Fibroblast of villous mesenchyme (primary cell): ENCODE results near the gene EYS. TPM values are rescaled to one million over a fixed set of nuclear protein-coding genes. Genes with fewer than 3 reads are reported as not detected.

Experiments
- DNase-seq: peaks from one replicate; pipeline ENCODE4 v3.0.0-alpha.2; 2010; ENCODE audit warnings: low read depth
- H3K4me3 ChIP-seq: 2 replicates; pipeline ENCODE4 v1.5.1; 2011; ENCODE audit warnings: low read depth, mild to moderate bottlenecking, low read length
- total RNA-seq: library from RNA; depleted of rRNA; stranded (reverse); fragments of >200 nt; gene quantifications from 2 replicates; pipeline ENCODE4 v1.2.3, GENCODE V29; 2012
- TF ChIP-seq, protein P1 (sequence below): IDR thresholded peaks from 2 replicates; pipeline ENCODE4 v1.5.1; 2012; ENCODE audit warnings: low read depth, mild to moderate bottlenecking, low read length; ENCODE audit not compliant: insufficient read depth

EYS gene
- total RNA-seq, 1 donor, result under 0.01 TPM

DNA sequence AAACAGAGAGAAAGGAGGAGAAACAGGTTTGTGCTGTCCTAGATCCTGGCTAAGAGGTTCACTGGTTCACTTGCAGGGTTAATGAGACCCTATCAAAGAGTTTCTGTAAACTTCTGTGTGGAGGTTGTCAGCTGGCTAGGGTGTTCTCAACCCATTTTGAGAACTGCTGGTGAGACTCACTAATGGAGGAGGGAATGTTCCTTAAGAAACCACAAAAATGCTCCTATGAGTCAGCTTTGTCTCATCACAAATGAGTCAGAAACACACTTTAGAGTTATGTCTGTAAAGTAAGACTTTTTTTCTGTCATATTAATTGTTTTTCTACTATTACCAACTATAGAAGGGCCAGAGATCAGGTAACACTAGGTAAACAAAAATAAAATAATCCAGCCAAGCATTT is 1187.0 kb downstream of the EYS start:
- TF ChIP-seq, protein P1, sequence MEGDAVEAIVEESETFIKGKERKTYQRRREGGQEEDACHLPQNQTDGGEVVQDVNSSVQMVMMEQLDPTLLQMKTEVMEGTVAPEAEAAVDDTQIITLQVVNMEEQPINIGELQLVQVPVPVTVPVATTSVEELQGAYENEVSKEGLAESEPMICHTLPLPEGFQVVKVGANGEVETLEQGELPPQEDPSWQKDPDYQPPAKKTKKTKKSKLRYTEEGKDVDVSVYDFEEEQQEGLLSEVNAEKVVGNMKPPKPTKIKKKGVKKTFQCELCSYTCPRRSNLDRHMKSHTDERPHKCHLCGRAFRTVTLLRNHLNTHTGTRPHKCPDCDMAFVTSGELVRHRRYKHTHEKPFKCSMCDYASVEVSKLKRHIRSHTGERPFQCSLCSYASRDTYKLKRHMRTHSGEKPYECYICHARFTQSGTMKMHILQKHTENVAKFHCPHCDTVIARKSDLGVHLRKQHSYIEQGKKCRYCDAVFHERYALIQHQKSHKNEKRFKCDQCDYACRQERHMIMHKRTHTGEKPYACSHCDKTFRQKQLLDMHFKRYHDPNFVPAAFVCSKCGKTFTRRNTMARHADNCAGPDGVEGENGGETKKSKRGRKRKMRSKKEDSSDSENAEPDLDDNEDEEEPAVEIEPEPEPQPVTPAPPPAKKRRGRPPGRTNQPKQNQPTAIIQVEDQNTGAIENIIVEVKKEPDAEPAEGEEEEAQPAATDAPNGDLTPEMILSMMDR, result no peak
- peak; percentile 96 for DNase-seq
- no peak overlapping the region for H3K4me3 ChIP-seq

DNA sequence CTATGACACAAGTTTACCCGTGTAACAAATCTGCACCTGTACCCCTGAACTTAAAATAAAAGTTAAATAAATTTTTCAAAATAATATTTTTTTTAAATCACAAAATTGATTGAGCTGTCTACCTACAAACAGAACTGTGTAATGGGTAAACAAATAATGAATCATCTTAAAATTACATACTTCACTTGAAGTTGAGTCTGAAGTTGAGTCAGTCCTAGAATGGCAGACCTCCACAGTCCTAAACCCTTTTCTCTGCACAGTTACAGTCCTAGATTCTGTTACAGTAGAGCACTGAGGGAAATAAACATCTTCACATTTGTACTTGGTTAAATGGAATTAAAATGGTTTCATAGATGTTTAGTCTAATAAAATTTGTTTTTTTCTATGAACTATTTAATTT is 1190.6 kb downstream of the EYS start:
- DNase-seq, result no peak
- no peak overlapping the region for H3K4me3 ChIP-seq
- TF ChIP-seq, protein P1, result no peak

DNA sequence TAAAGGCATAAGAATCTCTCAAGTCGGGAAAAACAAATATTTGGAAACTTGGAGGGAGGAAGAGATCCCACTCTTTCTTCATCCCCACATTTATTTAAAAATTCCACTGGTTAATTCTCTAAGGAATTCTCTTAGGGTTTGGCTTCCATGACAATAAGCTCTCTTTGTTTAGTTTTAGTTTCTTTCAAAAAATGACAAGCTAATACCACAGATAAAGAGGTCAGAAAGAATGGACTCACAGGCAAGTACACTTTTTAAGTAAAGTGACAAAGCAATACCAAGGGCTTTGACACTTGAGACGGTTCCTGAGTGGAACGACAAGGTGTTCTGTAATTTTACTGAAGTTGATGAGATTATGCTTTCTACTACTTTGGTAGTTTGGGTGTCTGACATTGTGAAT is 1199.4 kb downstream of the EYS start:
- no peak for DNase-seq
- TF ChIP-seq, protein P1, result no peak
- no peak overlapping the region for H3K4me3 ChIP-seq

DNA sequence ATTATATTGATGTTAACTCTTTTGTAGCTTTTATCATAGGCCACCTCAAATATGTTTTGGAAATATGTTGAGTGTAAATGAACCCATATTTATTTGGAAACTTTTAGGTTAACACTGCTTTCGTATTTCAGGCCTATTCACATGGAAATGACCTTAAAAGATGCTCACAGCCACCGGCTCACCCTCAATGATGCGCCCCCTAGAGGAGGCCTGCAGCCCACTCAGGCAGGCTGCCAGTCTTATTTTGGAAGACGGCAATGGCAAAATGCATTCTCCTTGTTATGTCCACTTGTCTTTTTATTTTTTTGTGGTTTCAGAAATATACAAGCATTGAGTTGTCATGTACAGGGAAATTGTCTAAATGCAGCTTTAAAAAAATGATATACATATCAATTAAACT is 1201.7 kb downstream of the EYS start:
- no peak overlapping the region for H3K4me3 ChIP-seq
- TF ChIP-seq, protein P1, result peak; percentile 48
- no peak for DNase-seq

DNA sequence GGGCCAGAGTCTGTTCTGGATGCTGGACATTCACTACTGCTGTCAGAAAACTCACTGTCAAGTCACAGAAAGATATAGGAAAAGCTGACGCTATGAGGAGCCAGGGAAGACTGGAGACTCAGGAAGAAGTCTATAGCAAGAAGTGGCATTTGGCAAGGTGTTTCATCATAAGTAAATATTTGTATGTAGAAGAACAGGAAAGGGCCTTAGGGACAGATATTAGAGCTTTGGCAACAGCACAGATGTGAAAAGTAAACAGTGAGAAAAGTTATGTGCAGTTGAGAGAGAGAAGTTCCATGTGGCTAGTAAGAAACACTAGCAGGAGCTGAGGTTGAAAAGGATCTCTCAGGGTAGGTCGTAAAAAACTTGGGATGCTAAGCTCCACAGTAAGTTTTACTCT is 1202.5 kb downstream of the EYS start:
- TF ChIP-seq, protein P1, result no peak
- DNase-seq, result peak; percentile 81

DNA sequence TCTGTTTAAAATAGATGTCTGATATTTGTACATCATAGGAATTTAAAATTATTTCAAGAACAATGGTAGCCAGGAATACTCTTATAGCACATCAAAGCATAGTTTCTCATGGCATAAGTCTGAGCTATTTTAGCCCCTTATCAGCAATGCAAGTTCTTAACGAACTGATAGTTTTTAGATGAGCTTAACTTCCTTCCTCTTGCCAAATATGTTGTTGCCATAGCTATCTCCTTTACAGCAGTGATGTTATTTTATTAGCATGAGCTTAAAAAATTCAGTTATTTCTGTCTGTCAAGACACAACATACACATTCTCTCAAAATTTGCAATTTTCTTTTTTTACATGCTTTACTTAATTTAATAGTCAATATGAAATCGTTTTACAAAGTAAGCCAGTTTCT is 1204.2 kb downstream of the EYS start:
- DNase-seq, result peak; percentile 6
- TF ChIP-seq, protein P1, result no peak
- no peak overlapping the region for H3K4me3 ChIP-seq

More for the DNA sequence above, 1202.5 kb downstream of the EYS start:
- no peak overlapping the region for H3K4me3 ChIP-seq

DNA sequence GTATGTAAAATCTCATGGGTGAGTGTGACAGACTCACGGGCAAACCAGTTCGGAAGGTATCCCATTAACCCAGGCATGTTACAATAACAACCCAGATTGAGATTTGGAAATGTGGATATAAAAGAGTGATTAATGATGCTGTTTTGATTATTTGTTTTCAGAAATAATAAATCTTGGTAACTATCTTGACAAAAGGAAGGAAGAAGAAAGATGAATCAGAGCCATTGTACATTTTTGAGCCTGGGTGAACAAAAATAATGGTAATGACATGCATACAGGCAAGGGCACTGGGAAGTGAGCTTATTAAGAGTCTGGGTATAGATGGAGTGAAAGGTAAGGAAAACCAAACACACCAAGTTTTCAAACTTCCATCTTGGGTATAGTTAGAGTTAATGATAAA is 1209.4 kb downstream of the EYS start:
- no peak overlapping the region for H3K4me3 ChIP-seq
- peak; percentile 25 for DNase-seq

More for the DNA sequence above, 1209.4 kb downstream of the EYS start:
- TF ChIP-seq, protein P1, result no peak
